ENCODE measurements around the gene TNIK.
"Not testable (repeated sequence)": the region's sequence is repeated elsewhere in the genome, so short reads cannot be mapped to it uniquely, and the experiment has no call there.

Gene TNIK

GRCh38 chr3:171445620-171446204, 14.5 kb downstream of the TNIK start:
- DNase-seq: no peak

GRCh38 chr3:171444001-171444690, 16.1 kb downstream of the TNIK start:
- DNase-seq: no peak

- no peak for DNase-seq
Observed at GRCh38 chr3:171443211-171443957, 16.8 kb downstream of the TNIK start.

- DNase-seq: no peak
Observed at GRCh38 chr3:171442184-171442583, 18.0 kb downstream of the TNIK start.

DNA sequence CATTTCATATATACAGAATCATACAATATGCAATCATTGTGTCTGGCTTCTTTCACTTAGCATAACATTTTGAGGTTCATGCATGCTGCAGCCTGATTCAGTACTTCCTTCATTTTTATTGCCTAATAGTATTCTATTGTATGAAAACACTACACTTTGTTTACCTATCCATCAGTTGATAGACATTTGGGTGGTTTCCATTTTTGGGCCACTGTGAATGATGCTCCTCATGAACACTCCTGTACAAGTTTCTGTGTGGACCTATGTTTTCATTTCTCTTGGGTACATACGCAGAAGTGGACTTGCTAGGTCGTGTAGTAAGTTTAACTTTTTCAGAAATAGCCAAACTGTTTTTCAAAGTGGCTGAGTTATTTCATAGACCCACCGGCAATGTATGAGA, 18.8 kb downstream of the TNIK start:
- no peak for DNase-seq

DNA sequence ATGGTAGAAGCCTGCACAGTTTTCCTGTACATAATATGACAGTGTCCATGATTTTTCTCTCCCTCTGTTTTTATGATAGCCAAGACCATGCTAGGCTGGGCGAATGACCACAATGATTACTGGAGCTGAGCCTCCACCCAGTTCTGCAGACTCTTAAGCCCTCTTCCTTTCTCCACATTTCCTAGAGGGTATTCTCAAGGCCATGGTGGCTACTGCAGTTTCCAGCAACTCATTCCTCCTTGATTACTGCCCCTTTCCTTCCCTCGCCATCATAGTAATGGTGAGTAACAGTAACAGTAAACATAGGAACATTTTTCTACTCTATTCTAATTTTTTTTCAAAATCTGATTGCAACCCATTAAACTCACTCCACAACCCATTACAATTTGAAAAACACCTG, 20.2 kb downstream of the TNIK start:
- no peak for DNase-seq

GRCh38 chr3:171437115-171437756, 23.0 kb downstream of the TNIK start:
- DNase-seq: no peak

DNA sequence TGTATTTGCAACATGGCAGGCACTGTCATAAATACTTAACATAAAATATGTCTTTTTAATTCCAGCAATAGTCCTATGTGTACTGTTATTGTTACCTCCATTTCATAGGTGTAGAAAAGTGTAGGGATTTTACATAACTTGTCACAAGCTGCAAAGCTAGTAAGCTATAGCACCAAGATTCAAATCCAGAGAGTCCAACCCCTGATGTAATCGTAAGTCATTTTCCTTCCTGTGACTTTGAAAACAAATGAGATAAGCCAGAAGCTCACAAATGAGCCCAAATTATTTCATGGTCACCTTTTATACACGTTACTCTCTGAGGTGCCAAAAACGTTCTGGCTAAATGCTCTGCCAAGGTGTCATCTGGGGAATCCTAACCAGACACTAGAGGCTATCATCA, 23.8 kb downstream of the TNIK start:
- no peak for DNase-seq

DNA sequence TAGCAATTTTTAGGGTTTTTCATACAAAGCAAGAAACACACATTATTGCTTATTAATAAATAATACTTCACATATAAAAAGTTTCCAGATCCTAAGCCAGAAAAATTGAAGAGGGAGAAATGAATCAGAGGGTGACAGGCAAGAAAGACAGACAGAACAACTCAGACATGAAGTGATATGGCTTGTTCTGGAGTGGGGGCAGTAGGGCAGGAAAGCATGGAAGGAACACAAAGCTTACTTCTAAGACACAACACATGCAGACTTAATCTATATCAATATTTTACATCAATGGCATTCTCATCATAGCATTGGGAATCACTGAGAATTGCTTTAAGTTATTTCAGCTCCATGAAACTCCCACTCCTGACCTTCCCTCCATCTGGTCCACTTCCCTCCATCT, 24.4 kb downstream of the TNIK start:
- DNase-seq: no peak

DNA sequence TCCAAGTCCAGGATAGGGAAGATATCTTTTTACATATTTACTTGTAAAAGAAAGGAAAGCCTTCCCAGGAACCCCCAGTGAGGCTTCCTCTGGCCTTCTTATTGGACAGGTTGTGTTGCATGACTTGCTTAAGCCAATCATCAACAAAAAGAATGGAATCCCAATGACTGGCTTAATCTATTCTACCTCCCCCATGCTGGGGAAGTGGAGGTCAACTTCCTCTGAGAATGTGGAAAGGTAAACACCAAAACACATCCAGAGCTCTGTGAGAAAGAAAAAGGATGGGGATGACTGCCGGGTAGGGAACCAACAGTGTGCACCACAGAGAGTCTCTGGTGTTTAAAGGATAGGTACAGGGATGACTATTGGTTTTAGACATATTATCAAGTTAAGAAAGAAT, 25.1 kb downstream of the TNIK start:
- DNase-seq: no peak

- DNase-seq: no peak
Observed at GRCh38 chr3:171432548-171432947, 27.7 kb downstream of the TNIK start.

- no peak for DNase-seq
Observed at GRCh38 chr3:171431550-171431949, 28.7 kb downstream of the TNIK start.

- DNase-seq: no peak
Observed at GRCh38 chr3:171430530-171430929, 29.7 kb downstream of the TNIK start.

DNA sequence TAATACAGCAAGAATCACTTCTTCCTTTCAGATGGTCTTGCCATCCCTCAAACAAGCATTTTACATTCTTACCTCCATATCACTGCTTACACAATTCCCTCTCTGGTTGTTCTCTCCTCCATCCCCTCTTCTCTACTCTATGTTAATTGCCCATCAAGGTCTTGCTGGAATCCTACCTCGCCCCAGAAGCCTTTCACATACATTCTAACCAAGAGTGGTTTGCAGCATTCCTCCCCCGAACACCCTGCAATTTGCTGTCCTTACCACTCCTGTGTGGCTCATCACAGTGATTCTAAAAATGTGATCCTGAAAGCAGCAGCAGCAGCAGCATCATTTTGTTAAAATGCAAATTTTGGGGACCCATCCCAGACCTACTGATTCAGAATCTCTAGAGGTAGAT, 30.6 kb downstream of the TNIK start:
- no peak for DNase-seq

- DNase-seq: no peak
Observed at GRCh38 chr3:171428892-171429291, 31.3 kb downstream of the TNIK start.

GRCh38 chr3:171428321-171428787, 31.9 kb downstream of the TNIK start:
- DNase-seq: no peak

DNA sequence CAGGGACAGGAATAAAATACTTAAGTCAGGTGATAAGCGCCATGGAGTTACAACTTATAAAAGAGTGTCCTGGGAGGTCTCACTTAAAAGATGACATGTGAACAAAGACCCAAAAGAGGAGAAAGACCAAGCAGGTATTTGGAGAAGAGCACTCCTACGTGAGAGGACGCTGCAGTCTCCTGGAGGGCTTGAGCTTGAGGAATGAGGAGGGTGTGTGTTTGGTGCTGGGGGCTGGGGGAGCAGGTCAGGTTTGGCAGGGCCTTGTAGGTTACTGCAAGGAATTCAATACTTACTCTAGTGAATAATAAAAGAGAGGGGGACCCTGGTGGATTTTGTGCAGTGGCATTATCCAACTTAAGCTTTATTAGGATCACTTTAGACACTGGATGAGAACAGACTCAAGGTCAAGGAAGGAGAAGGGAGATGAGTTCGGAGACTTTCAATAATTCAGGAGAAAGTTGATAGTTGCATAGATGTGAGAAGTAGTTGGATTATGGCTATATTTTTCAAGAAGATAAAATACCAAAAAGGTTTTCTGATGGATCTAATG, 32.4 kb downstream of the TNIK start:
- DNase-seq: no peak

DNA sequence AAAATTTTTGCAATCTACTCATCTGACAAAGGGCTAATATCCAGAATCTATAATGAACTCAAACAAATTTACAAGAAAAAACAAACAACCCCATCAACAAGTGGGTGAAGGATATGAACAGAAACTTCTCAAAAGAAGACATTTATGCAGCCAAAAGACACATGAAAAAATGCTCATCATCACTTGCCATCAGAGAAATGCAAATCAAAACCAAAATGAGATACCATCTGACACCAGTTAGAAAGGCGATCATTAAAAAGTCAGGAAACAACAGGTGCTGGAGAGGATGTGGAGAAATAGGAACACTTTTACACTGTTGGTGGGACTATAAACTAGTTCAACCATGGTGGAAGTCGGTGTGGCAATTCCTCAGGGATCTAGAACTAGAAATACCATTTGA, 36.1 kb downstream of the TNIK start:
- DNase-seq: not testable (repeated sequence)

- DNase-seq: not testable (repeated sequence)
Observed at GRCh38 chr3:171422855-171423254, 37.4 kb downstream of the TNIK start.

DNA sequence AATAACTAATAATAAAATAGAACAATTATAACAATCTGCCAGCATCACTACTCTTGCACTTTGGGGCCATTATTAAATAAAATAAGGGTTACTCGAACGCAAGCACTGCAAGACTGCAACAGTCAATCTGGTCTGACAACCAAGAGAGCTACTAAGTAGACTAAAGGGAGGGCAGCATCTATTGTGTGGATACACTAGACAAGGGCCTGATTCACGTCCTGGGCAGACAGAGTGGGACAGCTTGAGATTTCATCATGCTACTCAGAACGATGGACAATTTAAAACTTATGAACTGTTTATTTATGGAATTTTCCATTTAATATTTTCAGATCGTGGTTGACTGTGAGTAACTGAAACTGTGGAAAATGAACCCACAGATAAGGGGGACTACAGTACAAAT, 39.5 kb downstream of the TNIK start:
- no peak for DNase-seq

- DNase-seq: no peak
Observed at GRCh38 chr3:171419457-171419856, 40.7 kb downstream of the TNIK start.

- no peak for DNase-seq
Observed at GRCh38 chr3:171417813-171418212, 42.4 kb downstream of the TNIK start.

DNA sequence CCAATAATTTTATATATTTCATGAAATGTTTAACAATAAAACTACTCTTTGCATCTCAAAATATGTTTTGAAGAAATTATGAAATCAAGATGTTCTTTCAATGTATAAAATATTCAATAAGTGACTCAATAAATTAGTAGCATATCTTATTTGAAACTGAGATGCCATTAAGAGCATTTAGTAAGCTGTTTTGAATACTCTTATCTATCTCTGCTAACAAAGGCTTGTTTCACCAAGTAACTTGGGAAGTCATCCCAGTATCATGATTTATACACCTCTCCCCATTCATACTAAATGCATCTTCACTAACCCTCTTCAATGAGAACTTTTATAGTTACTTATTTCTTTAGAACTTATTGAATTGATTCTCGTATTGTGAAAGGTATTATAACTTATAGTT, 43.1 kb downstream of the TNIK start:
- DNase-seq: no peak
